Measurements from ENCODE around the gene PARP8.

The PARP8 gene

DNA sequence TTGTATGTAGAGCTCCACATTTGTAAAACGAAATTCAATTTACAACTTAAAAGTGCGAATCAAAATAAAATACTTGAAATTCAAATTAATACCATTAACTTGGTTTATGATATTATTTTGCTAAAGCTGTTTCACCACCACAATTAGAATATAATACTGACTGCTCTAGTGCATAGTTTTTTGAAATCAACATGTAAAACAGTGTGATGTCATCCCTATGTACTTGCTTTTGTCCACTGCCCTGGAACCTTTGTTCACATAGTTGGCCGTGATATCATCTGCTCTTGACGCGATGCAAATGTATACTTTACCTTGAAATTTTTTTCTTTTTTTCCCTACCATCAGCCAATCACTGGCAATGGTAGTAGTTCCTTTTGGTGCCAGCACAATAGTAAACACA is 125.4 kb downstream of the PARP8 start:
- TF ChIP-seq, protein P1, sequence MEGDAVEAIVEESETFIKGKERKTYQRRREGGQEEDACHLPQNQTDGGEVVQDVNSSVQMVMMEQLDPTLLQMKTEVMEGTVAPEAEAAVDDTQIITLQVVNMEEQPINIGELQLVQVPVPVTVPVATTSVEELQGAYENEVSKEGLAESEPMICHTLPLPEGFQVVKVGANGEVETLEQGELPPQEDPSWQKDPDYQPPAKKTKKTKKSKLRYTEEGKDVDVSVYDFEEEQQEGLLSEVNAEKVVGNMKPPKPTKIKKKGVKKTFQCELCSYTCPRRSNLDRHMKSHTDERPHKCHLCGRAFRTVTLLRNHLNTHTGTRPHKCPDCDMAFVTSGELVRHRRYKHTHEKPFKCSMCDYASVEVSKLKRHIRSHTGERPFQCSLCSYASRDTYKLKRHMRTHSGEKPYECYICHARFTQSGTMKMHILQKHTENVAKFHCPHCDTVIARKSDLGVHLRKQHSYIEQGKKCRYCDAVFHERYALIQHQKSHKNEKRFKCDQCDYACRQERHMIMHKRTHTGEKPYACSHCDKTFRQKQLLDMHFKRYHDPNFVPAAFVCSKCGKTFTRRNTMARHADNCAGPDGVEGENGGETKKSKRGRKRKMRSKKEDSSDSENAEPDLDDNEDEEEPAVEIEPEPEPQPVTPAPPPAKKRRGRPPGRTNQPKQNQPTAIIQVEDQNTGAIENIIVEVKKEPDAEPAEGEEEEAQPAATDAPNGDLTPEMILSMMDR (IDR thresholded peaks at IDR 0.05; ENCODE audit: extremely low read depth, missing control alignments): no peak
- DNase-seq (ENCODE audit: low spot score): no peak

DNA sequence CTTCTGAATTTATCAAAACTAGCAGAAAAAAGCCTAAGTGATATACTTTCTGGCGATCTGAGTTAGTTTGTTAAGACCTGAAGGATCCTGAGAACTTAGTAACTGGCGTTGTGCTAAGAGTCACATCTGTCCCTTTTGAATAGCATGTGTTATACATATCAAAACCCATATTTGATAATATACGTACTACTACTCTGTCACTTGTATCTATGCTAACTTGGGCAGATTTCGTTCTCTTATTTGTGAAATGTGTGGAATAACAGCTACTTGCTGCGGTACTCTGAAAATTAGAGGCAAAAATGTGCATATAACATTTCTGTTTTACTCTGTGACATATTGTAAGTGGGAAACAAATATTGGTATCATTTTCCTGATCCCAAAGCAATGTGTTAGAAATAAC is 126.4 kb downstream of the PARP8 start:
- DNase-seq (ENCODE audit: low spot score): no peak
- TF ChIP-seq, protein P1 (IDR thresholded peaks at IDR 0.05; ENCODE audit: extremely low read depth, missing control alignments): no peak

DNA sequence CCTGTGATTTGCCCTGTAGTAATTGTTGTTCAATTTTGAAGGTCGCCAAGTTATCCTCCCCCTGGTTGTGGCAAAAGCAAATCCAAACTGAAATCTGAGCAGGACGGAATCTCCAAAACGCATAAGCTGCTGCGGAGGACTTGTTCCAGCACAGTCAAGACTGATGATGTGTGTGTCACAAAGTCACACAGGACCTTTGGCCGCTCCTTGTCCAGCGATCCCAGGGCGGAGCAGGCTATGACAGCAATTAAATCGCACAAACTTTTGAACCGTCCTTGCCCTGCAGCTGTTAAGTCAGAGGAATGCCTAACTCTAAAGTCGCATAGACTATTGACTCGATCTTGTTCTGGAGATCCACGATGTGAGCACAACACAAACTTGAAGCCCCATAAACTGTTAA is 128.4 kb downstream of the PARP8 start:
- TF ChIP-seq, protein P1 (IDR thresholded peaks at IDR 0.05; ENCODE audit: extremely low read depth, missing control alignments): no peak

DNA sequence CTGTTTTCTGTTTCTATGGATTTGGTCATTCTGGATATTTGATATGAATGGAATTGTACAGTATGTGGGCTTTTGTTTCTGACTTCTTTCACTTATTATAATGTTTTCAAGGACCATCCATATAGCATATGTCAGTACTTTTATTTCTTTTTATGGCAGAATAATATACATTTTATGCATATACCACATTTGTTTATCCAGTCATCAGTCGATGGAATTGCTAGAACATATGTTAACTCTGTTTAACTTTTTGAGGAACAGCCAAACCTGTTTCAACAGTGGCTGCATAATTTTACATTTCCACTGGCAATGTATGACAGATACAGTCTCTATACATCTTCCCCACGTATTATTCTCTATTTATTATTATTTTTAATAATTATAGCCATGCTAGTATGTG is 131.6 kb downstream of the PARP8 start:
- TF ChIP-seq, protein P1 (IDR thresholded peaks at IDR 0.05; ENCODE audit: extremely low read depth, missing control alignments): no peak
- no peak for DNase-seq (ENCODE audit: low spot score)

More for the DNA sequence above, 128.4 kb downstream of the PARP8 start:
- DNase-seq (ENCODE audit: low spot score): no peak

DNA sequence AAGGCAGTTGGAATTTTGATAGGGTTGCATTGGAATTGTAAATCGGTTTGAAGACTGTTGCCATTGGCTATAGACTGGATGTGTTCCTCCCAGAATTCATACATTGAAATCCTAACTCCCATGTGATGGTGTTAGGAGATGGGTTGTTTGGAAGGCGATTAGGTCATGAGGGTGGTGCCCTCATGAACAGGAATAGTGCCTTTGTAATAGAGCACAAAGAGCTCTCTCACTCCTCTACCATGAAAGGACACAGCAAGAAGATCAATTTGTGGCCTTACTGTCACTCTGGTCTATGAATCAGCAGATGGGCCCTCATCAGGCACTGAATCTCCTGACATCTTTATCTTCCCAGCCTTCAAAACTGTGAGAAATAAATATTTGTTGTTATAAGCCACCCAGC is 133.2 kb downstream of the PARP8 start:
- no peak for DNase-seq (ENCODE audit: low spot score)
- TF ChIP-seq, protein P1 (IDR thresholded peaks at IDR 0.05; ENCODE audit: extremely low read depth, missing control alignments): no peak

DNA sequence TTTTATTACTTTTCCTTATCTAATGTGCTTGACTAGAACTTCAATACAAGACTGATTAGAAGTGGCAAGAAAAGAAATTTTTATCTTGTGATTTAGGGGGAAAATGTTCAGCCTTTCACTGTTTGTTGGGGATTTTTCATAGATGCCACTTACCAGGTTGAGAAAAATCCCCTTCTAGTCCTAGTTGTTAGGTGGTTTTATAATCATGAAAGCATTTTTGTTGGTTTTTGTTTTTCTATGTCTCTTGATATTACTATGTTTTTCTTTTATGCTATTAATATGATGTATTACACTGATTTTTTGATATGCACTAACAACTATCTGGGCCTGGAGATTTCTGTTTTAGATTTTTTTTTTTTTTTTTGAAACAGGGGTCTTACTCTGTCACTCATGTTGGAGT is 134.0 kb downstream of the PARP8 start:
- no peak for DNase-seq (ENCODE audit: low spot score)
- TF ChIP-seq, protein P1 (IDR thresholded peaks at IDR 0.05; ENCODE audit: extremely low read depth, missing control alignments): no peak

DNA sequence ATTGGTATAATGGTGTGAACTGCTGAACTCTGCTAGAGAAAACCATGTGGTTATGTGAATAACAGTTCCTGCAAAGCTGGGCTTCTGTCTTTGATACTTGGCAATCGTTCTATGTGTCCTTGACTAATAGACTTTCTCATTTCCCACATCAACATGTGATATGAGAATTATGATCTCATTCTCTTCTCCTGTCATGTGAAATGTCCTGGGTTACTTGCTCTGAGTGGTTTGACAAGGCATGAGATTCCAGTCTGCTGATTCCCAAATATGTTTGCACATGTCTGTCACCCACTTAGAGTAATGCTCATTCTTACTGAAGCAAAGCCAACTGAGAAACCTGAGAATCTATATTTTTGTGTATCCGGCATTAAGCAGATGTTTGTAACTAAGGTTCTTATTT is 141.2 kb downstream of the PARP8 start:
- no peak for DNase-seq (ENCODE audit: low spot score)
- TF ChIP-seq, protein P1 (IDR thresholded peaks at IDR 0.05; ENCODE audit: extremely low read depth, missing control alignments): no peak
